HG03103 (cell line): ENCODE results near the gene RIN3.

Experiments used
- ATAC-seq: cut with Tn5 transposase; IDR thresholded peaks from one replicate; pipeline ENCODE4 v1.9.1; 2021; ENCODE audit warnings: low read depth; ENCODE audit not compliant: unreplicated experiment

The RIN3 gene

DNA sequence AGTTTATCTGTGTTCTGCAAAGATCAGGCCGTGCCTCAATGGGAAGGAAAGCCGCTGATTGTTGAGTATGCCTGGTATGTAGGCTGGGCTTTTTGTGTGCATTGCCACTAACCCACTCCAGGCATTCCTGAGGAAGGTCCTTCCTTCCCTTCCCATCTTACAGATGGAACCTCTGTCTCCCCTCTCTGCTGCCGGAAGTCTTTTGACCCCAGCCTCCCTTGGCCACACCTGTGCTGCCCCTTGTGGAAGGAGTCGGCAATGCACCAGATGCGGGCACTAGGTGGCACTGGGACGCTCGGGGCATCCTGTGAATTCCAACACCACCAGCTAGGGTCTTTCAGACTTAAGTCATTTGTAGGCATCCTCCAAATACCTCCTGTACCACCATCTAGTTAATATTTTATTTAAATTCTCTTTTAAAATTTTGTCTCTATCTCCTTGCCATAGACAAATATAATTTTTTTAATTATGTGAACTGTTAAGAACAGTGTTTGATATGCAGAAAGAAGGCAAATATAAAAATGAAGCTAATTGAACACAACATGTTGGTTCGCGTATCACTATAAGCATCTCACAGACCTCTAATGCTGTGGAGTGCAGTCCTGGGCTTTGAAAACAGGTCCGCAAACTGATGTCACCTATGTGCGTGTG, 99.6 kb downstream of the RIN3 start:
- no peak for ATAC-seq

DNA sequence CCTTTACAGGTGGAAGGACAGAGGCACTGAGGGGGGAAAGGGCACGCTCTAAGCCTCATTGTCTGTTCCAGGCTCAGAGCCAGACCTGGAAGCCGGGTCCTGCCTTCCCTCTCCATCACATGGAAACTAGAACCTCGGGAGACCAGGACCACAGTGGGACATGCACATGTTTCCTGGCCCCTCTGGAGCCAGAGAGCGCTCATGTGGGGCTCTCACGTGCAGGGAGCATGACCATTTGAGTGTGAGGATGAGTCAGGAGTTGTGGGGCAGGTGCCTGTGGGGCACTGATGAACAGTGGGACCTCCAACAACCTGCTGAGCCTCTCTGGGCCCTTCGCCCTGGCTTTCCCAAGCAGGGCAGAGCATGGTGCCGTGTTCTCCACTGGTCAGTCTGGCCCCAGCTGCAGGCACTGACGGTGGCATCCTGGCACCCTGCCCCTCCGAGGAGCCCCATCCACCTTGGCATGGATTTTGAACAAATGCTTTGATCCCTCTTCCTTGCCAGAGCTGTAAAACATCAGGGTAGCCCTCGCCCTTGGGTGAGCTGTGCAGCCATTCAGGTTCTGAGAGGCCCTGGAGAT, 100.2 kb downstream of the RIN3 start:
- no peak for ATAC-seq

DNA sequence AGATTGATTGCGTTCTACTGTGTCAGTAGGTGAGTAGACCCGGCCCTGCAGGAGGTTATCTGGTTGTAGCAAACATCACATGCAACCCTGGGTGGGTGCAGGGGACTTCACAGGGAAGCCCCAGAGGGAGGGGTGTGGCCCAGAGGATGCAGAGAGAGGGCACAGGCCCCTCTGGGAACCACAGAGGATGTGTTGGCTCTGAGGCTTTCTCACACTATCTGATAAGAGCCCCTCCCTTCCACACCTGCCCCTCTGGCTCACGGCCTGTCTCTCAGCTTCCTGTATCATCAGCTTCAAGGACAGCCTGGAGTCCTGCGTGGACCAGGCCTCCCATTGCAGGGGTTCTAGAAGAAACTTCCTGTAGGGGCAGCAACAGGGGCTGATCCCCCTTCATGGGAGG, 101.9 kb downstream of the RIN3 start:
- no peak for ATAC-seq

DNA sequence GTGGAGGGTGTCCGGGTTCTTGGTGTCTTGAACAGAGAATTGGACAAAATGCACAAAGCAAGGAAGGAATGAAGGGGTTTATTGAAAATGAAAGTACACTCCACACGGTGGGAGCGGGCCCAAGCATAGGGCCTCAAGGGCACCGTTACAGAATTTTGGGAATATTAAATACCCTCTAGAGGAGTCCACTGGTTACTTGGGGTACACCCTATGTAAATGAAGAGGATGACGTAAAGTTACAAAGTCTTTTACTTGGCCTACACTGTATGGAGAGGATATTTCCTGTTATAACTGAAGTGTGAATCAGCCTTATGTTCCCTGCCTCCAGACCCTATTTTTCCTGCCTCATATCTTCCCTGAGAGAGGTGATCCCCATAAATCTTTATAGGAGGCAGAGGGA, 102.6 kb downstream of the RIN3 start:
- ATAC-seq, result no peak

DNA sequence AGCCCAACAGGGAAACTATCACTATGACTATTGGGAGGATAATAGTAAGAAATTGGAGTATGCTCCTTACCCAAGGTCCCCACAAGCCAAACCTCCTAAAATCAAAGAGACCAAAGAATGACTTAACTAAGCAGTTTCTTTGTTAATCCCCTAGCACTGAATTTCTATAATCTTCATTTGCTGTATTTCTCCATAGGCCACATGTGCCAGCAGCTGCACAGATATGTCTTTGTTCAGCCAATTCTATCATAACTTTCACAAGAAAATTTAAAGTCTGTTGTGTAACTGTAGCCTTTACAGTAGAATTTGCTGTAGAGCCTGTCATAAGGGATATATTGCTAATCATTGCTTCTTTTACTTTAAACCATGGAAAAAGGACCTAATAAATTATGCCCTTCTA, 104.0 kb downstream of the RIN3 start:
- no peak for ATAC-seq

DNA sequence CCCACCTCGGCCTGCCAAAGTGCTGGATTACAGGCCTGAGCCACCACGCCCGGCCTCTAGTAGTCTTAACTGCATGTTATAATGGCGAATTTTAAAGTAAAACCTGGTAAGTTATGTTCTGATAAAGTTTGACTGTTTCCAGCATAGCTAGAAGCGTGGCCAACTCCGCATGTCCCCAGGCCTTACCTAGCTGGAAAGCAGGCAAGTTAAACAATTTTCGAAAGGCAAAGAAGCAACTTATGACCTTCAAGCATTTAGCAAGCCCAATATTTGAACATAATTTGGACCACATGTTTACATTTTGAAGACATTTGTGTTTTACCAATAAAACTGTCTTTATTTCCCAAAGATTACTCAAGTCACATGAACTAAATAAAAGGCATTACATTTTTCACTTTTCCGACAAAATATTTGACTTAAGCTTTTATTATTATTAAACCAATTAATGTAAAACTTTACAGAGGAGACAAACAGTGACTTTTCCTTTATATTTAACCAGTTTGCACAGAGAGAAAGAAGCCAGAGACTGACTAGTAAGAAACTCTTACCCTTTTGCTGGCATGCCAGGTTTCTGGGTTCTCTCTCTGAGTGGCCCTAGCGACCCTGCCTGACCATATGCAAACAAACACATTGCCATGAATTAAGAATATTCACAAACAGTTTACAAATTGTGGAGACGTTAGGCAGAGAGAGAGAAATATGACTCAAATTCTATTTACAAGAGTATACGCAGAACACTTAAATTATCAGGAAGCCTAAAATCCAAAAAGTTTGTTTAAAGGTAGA, 106.3 kb downstream of the RIN3 start:
- ATAC-seq, result no peak

DNA sequence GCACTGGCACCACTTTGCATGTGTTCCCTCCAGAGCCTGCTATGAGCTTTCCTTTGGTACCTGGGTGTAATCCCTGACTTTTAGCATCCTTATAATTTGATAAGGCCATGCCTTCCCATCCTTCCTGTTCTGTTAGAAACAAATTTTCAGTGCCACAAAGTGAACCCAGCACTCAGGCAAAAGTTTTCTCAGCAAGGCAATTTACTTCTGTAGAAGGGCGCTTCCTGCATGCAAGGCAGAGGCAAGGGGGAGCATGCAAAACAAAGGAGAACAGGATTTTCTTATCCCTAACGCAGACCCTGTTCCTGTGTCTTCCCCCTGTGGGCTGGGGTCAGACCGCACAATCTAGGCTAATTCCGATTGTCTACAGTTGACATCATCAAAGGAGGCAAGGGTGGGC, 108.7 kb downstream of the RIN3 start:
- ATAC-seq, result no peak

DNA sequence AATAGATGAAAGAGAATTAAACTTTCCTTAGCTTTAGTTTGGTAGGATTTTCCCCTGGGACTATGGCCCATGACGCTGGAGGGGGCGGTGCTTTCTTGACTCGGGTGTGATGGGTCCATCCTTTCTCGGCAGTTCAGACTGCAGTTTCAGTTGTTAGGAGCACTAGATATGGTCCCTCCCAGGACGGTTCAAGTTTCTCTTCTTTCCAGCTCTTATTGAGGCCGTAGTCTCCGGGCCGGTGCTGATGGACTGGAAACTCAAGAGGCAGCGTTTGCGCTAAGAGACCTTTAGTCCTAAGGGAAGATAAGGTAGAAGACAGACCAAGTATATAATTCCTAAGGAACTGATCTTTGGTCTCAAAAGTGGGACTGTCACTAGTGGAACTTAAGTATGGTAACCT, 111.2 kb downstream of the RIN3 start:
- no peak for ATAC-seq

DNA sequence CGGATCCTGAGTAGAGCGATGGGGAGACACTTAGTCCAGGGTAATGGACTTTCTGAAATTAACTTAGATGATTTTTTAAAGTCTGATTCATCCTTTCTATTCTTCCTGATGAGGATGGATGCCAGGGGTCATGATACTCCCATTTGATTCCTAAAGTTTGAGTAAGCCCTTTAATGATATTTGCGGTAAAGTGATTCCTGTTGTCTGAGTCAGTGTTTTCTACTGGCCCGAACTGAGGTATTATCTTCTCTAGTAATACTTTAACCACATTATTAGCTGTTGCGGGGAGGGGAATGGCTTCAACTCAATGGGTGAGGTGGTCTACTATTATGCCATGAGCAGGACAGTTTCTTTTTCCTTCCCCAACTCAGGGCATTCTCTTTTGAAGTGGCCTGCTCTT, 111.6 kb downstream of the RIN3 start:
- ATAC-seq, result no peak

DNA sequence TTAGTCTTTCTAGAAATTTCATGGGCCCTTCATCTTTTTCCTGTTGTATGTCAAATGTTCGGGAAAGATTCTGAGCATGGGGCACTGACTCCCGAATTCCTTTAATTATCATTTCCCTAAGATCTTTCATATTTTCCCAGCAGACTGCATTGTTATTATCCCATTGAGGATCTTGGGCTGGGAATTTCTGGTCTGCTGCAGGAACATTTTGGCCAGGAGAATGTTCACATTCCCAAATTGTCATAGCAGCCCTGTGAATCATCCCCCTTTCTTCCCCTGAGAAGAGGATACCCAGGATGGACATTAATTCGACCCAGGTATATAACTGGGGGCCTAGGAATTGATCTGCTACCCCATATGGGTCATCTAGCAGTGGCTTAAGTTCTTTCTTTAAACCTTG, 112.5 kb downstream of the RIN3 start:
- ATAC-seq, result no peak

DNA sequence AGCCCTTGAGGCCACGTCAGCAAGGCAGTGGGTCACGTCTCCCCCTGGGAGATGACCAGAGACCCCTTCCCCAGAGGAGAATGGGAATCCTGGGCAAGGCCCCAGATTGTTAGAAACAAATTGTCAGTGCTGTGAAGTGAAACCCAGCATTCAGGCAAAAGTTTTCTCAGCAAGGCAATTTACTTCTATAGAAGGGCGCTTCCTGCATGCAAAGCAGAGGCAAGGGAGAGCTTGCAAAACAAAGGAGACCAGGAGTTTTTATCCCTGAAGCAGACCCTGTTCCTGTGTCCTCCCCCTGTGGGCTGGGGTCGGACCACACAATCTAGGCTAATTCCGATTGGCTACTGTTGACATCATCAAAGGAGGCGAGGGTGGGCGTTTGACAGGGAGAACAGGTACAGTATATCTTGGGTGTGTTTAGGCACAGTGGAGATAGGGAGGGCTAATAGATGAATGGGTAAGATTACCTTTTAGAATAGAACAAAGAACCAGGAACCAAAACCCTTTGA, 114.2 kb downstream of the RIN3 start:
- ATAC-seq, result no peak

DNA sequence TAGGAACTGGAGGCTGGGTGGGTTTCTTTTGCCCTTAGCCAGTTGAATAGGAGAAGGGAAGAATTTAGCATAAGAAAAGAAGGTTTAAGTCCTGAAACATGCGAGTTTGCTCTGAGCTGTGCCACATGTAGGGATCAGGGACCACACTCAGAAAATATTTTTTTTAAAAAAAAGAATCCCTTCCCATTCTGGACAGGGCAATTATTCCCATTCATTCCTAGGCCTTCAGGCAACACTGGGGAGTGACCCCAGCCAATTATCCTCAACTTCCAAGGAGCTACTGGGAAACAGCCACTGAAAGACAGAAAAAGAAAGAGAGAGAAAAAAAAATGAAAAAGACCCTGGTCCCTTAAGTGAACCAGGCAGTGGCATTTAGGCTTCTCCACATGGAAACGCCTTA, 115.1 kb downstream of the RIN3 start:
- no peak for ATAC-seq

DNA sequence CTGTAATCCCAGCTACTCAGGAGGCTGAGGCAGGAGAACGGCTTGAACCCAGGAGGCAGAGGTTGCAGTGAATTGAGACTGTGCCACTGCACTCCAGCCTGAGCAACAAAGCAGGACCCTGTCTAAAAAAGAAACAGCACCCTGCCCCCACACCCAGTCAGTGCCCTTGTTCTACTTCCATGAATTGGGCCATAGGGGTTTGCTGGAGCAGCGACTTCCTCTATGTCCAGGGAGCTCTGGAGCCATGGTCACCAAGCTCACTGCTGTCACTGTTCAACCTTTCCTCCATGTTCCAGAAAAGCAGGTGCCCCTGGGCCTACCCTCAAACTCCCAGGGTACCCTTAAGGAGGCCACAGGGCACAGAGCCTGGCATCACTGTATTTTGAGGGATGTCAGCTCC, 116.8 kb downstream of the RIN3 start:
- no peak for ATAC-seq

DNA sequence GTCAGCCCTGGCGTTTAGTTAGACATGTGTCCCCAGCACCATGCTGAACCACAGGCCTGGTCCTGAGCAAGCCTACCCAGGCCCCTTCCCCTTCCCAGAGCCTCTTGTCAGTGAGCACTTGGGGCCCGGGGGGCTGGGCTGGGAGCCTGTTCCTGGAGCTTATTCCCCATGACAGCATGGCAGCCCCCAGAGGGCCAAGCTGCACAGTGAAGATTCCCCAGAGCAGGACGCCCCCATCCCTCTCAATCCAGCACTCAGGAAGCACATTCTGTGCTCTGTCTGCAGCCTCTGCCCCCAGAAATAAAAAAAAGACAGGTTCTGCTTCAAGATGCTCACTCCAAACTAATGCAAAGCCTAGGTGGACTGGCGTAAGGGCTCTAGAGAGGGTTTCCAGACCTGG, 117.5 kb downstream of the RIN3 start:
- ATAC-seq, result no peak

DNA sequence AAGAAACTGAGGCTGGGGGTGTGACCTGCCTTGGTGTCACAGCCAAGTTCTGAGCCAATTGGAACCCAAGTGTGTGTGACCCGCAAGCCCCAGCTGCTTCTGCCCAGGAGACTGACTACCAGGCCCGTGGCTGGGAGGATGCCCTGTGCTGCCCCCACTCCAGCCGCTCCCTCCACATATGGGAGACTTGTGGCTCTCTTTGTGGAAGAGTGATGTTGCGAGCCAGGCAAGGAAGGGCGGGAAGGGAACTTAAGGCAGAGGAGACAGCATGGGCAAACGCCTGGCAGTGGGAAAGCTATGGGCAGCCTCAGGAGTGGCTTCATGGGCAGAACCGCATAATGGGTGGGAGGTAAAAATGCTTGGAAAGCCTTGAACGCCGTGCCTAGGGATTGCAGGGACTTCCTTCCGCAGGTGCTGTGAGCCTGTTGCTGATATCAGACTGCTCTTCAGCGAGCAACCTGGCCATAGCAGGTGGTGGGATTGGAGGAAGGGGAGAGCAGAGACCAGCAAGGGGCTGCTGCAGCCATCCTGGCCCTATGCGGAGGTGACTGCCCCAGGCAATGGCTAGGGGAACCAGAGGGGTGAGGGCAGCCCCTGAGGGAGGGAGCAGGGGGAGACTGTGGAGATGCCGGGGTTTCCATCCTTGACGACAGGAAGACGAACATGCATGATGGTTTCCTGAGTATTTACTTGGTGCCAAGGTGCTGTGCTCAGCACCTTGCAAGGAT, 119.1 kb downstream of the RIN3 start:
- no peak for ATAC-seq

DNA sequence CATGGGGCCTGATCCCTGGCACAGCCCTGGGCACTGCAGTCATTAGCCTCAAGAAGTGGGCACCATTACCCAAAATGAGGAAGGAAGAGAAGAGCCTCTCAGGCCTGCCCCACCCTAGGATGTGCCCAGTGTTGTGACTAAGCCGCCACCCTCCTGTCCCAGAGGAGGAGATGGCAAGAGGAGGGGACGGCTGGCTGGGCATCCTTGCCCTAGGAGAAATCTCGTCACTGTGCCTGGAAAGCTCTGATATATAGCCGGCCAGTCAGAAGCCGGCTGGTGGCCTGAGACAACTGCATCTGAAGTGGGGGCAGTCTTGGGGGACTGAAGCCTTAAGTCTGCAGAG, 119.7 kb downstream of the RIN3 start:
- no peak for ATAC-seq

DNA sequence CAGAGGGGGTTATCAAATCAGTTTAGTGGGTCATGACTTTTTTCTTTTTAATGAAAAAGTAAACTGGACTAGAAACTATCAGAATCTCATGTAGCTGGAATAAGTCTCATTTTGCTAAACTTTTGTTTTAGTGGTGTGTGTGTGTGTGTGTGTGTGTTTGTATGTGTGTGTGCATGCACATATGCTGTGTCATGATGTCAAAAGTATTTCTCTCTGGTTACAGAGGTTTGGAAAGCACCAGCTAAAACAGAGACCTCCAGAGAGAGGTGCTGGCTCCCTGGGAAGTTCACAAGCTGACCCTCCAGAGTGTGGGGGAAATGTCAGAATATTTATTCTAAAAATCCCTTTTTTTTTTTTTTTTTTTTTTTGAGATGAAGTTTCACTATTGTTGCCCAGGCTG, 120.1 kb downstream of the RIN3 start:
- ATAC-seq, result no peak

DNA sequence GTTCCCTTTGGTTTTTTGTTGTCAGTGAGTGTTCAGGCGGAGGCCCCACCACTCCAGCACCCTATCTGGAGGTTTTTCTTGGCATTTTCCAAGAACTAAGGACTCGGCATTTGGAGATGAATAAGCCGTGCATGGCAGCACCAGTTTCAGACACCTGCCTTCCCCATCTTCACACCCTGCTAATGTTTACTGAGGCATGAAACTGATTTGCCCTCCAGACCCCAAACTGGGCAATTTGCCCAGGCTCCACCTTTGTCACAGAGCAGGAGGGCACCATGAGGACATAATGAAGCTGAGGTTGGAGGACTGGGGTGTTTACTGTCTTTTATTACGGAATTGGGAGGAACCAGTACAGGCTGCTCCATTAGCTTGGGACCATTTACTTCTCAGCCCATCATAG, 121.5 kb downstream of the RIN3 start:
- no peak for ATAC-seq

DNA sequence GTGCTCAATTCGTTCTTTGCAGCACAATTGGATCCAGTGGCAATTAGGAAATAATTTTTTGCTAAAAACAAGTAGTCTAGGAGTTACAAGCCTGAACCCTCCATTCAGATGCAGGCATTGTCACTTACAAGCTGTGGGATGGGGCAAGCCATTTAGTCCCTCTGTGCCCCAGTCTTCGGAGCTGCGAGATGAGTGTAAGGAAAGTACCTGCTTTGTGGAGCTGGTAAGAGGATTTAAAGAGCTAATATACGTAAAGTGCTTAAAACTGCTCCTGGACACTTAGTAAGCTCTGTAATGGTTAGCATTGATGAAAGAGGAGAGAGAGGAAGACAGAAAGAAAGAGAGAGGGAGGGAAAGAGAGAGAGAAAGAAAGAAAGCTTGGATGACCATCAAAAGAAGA, 122.3 kb downstream of the RIN3 start:
- ATAC-seq, result no peak

DNA sequence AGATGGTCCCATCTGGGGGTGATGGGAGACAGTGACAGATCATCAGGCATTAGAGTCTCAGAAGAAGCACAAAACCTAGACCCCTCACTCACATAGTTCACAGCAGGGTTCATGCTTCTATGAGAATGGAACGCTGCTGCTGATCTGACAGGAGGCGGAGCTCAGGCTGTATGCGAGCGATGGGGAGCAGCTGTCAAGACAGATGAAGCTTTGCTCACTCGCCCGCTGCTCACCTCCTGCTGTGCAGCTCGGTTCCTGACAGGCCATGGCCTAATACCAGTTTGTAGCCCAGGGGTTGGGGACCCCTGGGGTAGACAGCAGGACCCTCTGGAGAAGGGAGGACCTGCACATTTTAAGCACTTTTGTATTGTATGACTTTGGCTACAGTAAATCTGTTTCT, 123.6 kb downstream of the RIN3 start:
- no peak for ATAC-seq

DNA sequence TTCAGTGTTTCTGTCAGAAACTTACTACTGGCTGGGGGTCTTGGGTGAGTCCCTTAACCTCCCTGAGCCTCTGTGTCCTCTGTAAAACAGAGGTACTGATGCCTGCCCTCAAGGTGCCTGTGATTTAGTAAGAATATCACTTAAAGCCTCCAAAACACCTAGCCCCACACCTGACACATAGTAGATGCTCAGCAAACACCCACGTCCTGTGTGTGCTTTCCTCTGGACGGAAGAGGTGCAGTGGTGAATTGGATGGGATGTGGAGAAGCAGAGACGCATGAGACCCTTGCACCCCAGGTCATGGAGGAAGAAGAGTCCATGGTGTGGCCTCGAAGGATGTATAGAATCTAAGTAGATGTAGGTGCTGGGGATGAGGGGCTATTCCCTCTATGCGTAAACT, 124.3 kb downstream of the RIN3 start:
- no peak for ATAC-seq
